Caco-2 (cell line): ENCODE results near the gene LRP3. TPM values are rescaled to one million over a fixed set of nuclear protein-coding genes. Genes with fewer than 3 reads are reported as not detected.
A peak's percentile ranks its signal among the peaks of the same experiment; 100 is the strongest.

Source experiments
- BruUV-seq: library from RNA; stranded (reverse); fragments of 400-500 nt; replicated peaks from 2 replicates; lab custom pipeline; 2021; lab: Mats Ljungman, UMichigan
- CTCF ChIA-PET: fragments of 300-600 bp; sonication (Branson Sonifier 250); formaldehyde crosslinking; loops from one replicate; lab custom pipeline; 2022; ENCODE audit warnings: antibody characterized with exemption; lab: Charles Lee
- POLR2A ChIA-PET: fragments of 300-600 bp; sonication (Branson Sonifier 250); formaldehyde crosslinking; loops from one replicate; lab custom pipeline; 2022; ENCODE audit warnings: antibody characterized with exemption; lab: Charles Lee
- DNase-seq, 2 experiments: peaks; one replicate each; pipeline versions ENCODE4 v3.0.0 to v3.0.0-alpha.2; 2020 to 2022
- H3K27me3 ChIP-seq: replicated peaks from 2 replicates; pipeline ENCODE4 v1.6.0; 2011; ENCODE audit warnings: low read length; ENCODE audit not compliant: control insufficient read depth, insufficient read depth
- H3K36me3 ChIP-seq: 2 replicates; pipeline ENCODE4 v1.5.1; 2011; ENCODE audit warnings: low read length; ENCODE audit not compliant: control insufficient read depth, insufficient read depth
- H3K4me1 ChIP-seq: fragments of 250-450 bp; sonication (Bioruptor Pico); 2 replicates; pipeline ENCODE4 v1.5.1; 2020; ENCODE audit warnings: mild to moderate bottlenecking
- H3K4me3 ChIP-seq: 2 replicates; pipeline ENCODE4 v1.5.1; 2011; ENCODE audit warnings: low read depth, mild to moderate bottlenecking, control low read depth, low read length
- H3K9me3 ChIP-seq: fragments of 250-450 bp; sonication (Bioruptor Pico); 2 replicates; pipeline ENCODE4 v1.5.1; 2020; ENCODE audit warnings: mild to moderate bottlenecking, moderate library complexity
- H3K27ac Mint-ChIP-seq: one replicate; pipeline ENCODE4 v1.8.0; 2022; ENCODE audit warnings: mixed read lengths; ENCODE audit not compliant: unreplicated experiment
- H3K27me3 Mint-ChIP-seq: one replicate; pipeline ENCODE4 v1.8.0; 2022; ENCODE audit warnings: mixed read lengths; ENCODE audit not compliant: insufficient read depth, unreplicated experiment
- H3K36me3 Mint-ChIP-seq: one replicate; pipeline ENCODE4 v1.8.0; 2022; ENCODE audit warnings: mild to moderate bottlenecking, mixed read lengths; ENCODE audit not compliant: insufficient read depth, unreplicated experiment
- H3K4me1 Mint-ChIP-seq: one replicate; pipeline ENCODE4 v1.8.0; 2022; ENCODE audit warnings: low read depth, mixed read lengths; ENCODE audit not compliant: unreplicated experiment
- H3K4me3 Mint-ChIP-seq: one replicate; pipeline ENCODE4 v1.8.0; 2022; ENCODE audit warnings: mild to moderate bottlenecking, moderate library complexity, mixed read lengths; ENCODE audit not compliant: unreplicated experiment
- H3K9me3 Mint-ChIP-seq: one replicate; pipeline ENCODE4 v1.8.0; 2022; ENCODE audit warnings: mixed read lengths; ENCODE audit not compliant: unreplicated experiment
- intact Hi-C: fragments of 100-400 bp; cut with micrococcal nuclease; formaldehyde crosslinking; loops from one replicate; pipeline ENCODE4 v1.10.0; 2022; ENCODE audit not compliant: unreplicated experiment
- total RNA-seq: library from RNA; stranded (reverse); gene quantifications from 2 replicates; pipeline ENCODE4 v1.2.3, GENCODE V29; 2022
- TF ChIP-seq, protein P1 (sequence below), 2 experiments: fragments of 200-600 bp in 1 of 2; IDR thresholded peaks; 1 replicate in 1 of 2; 2 replicates in 1 of 2; pipeline versions ENCODE4 v1.5.1 to v1.8.0; 2011 to 2022; ENCODE audit warnings: antibody characterized with exemption in 1 of 2, control low read depth in 1 of 2, inconsistent platforms in 1 of 2, low read depth in 1 of 2, low read length in 1 of 2, mild to moderate bottlenecking in 1 of 2, moderate library complexity in 1 of 2; ENCODE audit not compliant: insufficient read depth in 1 of 2, severe bottlenecking in 1 of 2, unreplicated experiment in 1 of 2

Gene LRP3
- total RNA-seq, 1 experiment from 2014 or later = 22.8 TPM

DNA sequence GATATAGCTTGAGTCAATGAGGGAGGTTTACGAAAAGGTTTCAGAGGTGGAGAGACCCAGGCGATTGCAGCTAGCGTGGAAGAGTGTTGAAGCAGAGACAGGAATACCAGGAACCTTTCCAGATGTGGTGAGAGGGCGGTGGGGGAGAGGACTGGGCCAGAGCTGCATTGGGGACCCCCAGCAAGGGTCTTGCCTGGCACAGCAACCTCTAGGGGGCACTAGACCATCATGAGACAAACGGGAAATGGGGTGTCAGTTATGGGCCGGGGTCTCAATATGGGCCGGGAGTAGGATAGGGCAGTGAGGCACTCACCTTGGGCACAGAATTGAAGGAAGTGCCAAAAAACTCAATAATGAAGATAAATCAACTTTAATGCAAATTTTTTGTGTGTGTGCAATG is 2.1 kb upstream of the LRP3 start:
- POLR2A ChIA-PET = no interaction called here
- CTCF ChIA-PET = interaction anchor here (0.7 kb wide), 1 partner anchor 336 kb away, joined by 3 read pairs; no protein-coding TSS in a partner anchor
- no peaks in the 10 kb centered on the region for H3K27me3 ChIP-seq
- no peaks in the 10 kb centered on the region for H3K36me3 ChIP-seq
- intact Hi-C loops = no loop called here
- no TSS peak for BruUV-seq
- H3K27me3 Mint-ChIP-seq = peaks cover 7% of the 10 kb centered on the region
- peaks cover 6% of the 10 kb centered on the region for H3K36me3 Mint-ChIP-seq
- H3K4me1 Mint-ChIP-seq = no peaks in the 10 kb centered on the region
- TF ChIP-seq, protein P1, sequence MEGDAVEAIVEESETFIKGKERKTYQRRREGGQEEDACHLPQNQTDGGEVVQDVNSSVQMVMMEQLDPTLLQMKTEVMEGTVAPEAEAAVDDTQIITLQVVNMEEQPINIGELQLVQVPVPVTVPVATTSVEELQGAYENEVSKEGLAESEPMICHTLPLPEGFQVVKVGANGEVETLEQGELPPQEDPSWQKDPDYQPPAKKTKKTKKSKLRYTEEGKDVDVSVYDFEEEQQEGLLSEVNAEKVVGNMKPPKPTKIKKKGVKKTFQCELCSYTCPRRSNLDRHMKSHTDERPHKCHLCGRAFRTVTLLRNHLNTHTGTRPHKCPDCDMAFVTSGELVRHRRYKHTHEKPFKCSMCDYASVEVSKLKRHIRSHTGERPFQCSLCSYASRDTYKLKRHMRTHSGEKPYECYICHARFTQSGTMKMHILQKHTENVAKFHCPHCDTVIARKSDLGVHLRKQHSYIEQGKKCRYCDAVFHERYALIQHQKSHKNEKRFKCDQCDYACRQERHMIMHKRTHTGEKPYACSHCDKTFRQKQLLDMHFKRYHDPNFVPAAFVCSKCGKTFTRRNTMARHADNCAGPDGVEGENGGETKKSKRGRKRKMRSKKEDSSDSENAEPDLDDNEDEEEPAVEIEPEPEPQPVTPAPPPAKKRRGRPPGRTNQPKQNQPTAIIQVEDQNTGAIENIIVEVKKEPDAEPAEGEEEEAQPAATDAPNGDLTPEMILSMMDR (IDR thresholded peaks at IDR 0.05; ENCODE audit: insufficient read depth in 1 of 2, low read depth in 1 of 2, low read length in 1 of 2, severe bottlenecking in 1 of 2, unreplicated experiment in 1 of 2) = peak in 1 of 2 experiments; percentile 15
- H3K27ac Mint-ChIP-seq = no peak overlapping the region
- H3K9me3 Mint-ChIP-seq = no peaks in the 10 kb centered on the region
- H3K4me3 Mint-ChIP-seq = no peak overlapping the region
- H3K4me1 ChIP-seq = peaks cover 11% of the 10 kb centered on the region; the same call in 1 of the 2 replicates
- no peak overlapping the region for H3K4me3 ChIP-seq
- no peaks in the 10 kb centered on the region for H3K9me3 ChIP-seq
- no peak for DNase-seq

DNA sequence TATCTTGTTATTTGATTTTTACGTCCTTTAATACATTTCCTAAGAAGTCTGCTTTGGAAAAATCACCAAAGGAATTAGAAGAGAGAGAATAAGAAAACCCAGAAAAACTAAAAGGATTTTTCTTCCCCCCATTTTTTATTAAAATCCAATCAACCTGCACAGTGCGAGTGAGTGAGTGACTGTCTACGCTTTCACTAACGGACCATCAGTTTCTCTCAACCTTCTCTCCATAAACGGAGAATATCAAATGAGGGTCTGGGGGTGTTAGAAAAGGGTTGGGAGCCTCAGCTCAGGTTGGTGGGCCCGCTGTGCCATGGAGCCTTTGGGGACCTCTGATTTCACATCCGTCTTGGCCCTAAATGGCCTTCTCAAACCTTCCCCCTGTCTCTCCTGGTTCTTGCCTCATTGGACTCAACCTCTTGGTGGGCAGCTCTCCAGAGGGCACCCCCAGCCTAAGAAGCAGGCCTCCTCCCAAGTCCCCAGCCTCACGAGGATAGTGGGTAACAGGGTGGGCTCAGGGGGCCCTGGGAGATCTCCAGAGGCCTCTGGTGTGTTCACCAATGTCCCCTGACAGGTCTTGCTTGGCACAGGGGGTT is 763 bp upstream of the LRP3 start:
- TF ChIP-seq, protein P1 (IDR thresholded peaks at IDR 0.05; ENCODE audit: insufficient read depth in 1 of 2, low read depth in 1 of 2, low read length in 1 of 2, severe bottlenecking in 1 of 2, unreplicated experiment in 1 of 2) = no peak
- Mint-ChIP-seq H3K36me3 (peaks cover 6% of the 10 kb centered on the region), H3K27me3 (peaks cover 7% of the 10 kb centered on the region), H3K4me1 (no peaks in the 10 kb centered on the region), H3K9me3 (no peaks in the 10 kb centered on the region), H3K27ac (no peak overlapping the region), H3K4me3 (peak overlapping the region; percentile 74)
- Histone ChIP-seq H3K9me3 (no peaks in the 10 kb centered on the region), H3K27me3 (no peaks in the 10 kb centered on the region), H3K4me3 (no peak overlapping the region), H3K4me1 (peaks cover 11% of the 10 kb centered on the region; the same call in 1 of the 2 replicates), H3K36me3 (no peaks in the 10 kb centered on the region)
- intact Hi-C loops = no loop called here
- BruUV-seq = no TSS peak
- ChIA-PET POLR2A (no interaction called here), CTCF (no interaction called here)
- DNase-seq = no peak

DNA sequence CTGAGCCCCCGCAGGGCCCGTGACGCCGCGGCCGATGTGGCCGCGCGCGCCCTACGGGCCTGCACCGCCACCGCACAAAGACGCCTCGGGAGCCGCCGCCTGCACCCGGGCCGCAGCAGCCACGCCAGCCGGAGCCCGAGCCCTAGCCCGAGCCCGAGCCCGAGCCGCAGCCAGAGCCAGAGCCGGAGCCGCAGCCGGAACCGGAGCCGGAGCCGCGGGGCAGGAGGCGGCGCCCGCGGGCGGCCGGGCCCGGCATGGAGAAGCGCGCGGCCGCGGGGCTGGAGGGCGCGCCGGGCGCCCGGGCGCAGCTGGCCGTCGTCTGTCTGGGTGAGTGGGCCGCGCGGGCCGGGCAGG is 379 bp downstream of the LRP3 start:
- Mint-ChIP-seq H3K36me3 (peaks cover 6% of the 10 kb centered on the region), H3K9me3 (no peaks in the 10 kb centered on the region), H3K27ac (no peak overlapping the region), H3K27me3 (peaks cover 7% of the 10 kb centered on the region), H3K4me1 (no peaks in the 10 kb centered on the region), H3K4me3 (peak overlapping the region; percentile 70)
- no peaks in the 10 kb centered on the region for H3K27me3 ChIP-seq
- H3K9me3 ChIP-seq = no peaks in the 10 kb centered on the region
- ChIA-PET POLR2A (no interaction called here), CTCF (interaction anchor here (0.6 to 2.5 kb wide), 2 partner anchors 10 to 42 kb away, joined by 4 to 11 read pairs; no protein-coding TSS in a partner anchor)
- no peaks in the 10 kb centered on the region for H3K36me3 ChIP-seq
- TF ChIP-seq, protein P1 (IDR thresholded peaks at IDR 0.05; ENCODE audit: insufficient read depth in 1 of 2, low read depth in 1 of 2, low read length in 1 of 2, severe bottlenecking in 1 of 2, unreplicated experiment in 1 of 2) = no peak
- no peak for DNase-seq
- BruUV-seq = no TSS peak
- peaks cover 11% of the 10 kb centered on the region; the same call in 1 of the 2 replicates for H3K4me1 ChIP-seq
- intact Hi-C loops = no loop called here
- peak overlapping the region; percentile 50 for H3K4me3 ChIP-seq
